HepG2 (cell line): ENCODE measurements around the gene NLGN2. TPM values are rescaled to one million over a fixed set of nuclear protein-coding genes. Genes with fewer than 3 reads are reported as not detected.
A peak's percentile ranks its signal among the peaks of the same experiment; 100 is the strongest.

Source experiments
- BCL6 ChIP-seq: IDR thresholded peaks from 2 replicates; pipeline ENCODE4 v1.6.1; 2016; ENCODE audit warnings: missing genetic modification reagents, missing compliant biosample characterization
- CC2D1A ChIP-seq: sonication (generic); formaldehyde crosslinking; IDR thresholded peaks from 2 replicates; pipeline ENCODE4 v1.8.1; 2023; ENCODE audit warnings: mild to moderate bottlenecking, missing genetic modification reagents
- HNRNPL ChIP-seq: fragments of 200-400 bp; formaldehyde crosslinking; IDR thresholded peaks from 2 replicates; pipeline ENCODE4 v1.6.1; 2017; ENCODE audit warnings: mild to moderate bottlenecking, low read depth, low read length
- MEF2D ChIP-seq: sonication (generic); formaldehyde crosslinking; IDR thresholded peaks from 2 replicates; pipeline ENCODE4 v1.5.1; 2020; ENCODE audit warnings: mild to moderate bottlenecking, missing genetic modification reagents
- NFE2 ChIP-seq: sonication (generic); formaldehyde crosslinking; IDR thresholded peaks from 2 replicates; pipeline ENCODE4 v1.4.0; 2020; ENCODE audit warnings: missing genetic modification reagents
- NFKB2 ChIP-seq: sonication (generic); formaldehyde crosslinking; IDR thresholded peaks from 2 replicates; pipeline ENCODE4 v1.4.0; 2020; ENCODE audit warnings: missing genetic modification reagents, borderline replicate concordance
- PCBP2 ChIP-seq: fragments of 200-400 bp; formaldehyde crosslinking; optimal IDR thresholded peaks from 2 replicates; pipeline ENCODE3; 2018; ENCODE audit warnings: low read length, low read depth; ENCODE audit not compliant: poor library complexity, severe bottlenecking
- PHF5A ChIP-seq: IDR thresholded peaks from one replicate; pipeline ENCODE4 v1.6.1; 2018; ENCODE audit warnings: low read depth, missing genetic modification reagents; ENCODE audit not compliant: unreplicated experiment
- YEATS2 ChIP-seq: sonication (generic); formaldehyde crosslinking; IDR thresholded peaks from 2 replicates; pipeline ENCODE4 v1.4.0; 2020; ENCODE audit warnings: missing genetic modification reagents, borderline replicate concordance
- YY1 ChIP-seq: IDR thresholded peaks from 2 replicates; pipeline ENCODE4 v1.6.1; 2011; ENCODE audit warnings: low read length, low read depth, moderate library complexity, mild to moderate bottlenecking; ENCODE audit not compliant: insufficient read depth, insufficient replicate concordance
- ZNF124 ChIP-seq: sonication (generic); formaldehyde crosslinking; IDR thresholded peaks from 2 replicates; pipeline ENCODE4 v1.4.0; 2020; ENCODE audit warnings: missing genetic modification reagents
- ZNF30 ChIP-seq: sonication (generic); formaldehyde crosslinking; IDR thresholded peaks from 2 replicates; pipeline ENCODE4 v1.5.0; 2020; ENCODE audit warnings: mild to moderate bottlenecking, missing genetic modification reagents
- ZNF883 ChIP-seq: sonication (generic); formaldehyde crosslinking; IDR thresholded peaks from 2 replicates; pipeline ENCODE4 v1.5.1; 2020; ENCODE audit warnings: mild to moderate bottlenecking, missing genetic modification reagents; ENCODE audit errors: not compliant biosample characterization
- polyA plus RNA-seq, 8 experiments: library from polyadenylated mRNA; depleted of rRNA in 3 of 8; stranded (reverse) in 7 of 8; unstranded in 1 of 8; fragments of >200 nt; fragmentation: Illumina TruSeq in 4 of 8; extraction: Trizol in 4 of 8; gene quantifications; 2 replicates each; pipeline versions ENCODE4 v1.2.1 to v1.2.3, GENCODE V29; 2011 to 2016; ENCODE audit warnings: low read depth in 4 of 8, missing spikeins in 1 of 8, mixed read lengths in 1 of 8; ENCODE audit not compliant: insufficient read depth in 1 of 8
- total RNA-seq, 5 experiments: library from RNA; depleted of rRNA; stranded (reverse); fragments of >200 nt; fragmentation: Illumina TruSeq; extraction: Trizol; gene quantifications; 2 replicates each; pipeline ENCODE4 v1.2.3, GENCODE V29; 2016; ENCODE audit warnings: low read depth in 1 of 5
- TF ChIP-seq, protein P1 (sequence below): sonication (generic); formaldehyde crosslinking; IDR thresholded peaks from 2 replicates; pipeline ENCODE4 v1.9.0; 2021; ENCODE audit warnings: missing genetic modification reagents, borderline replicate concordance
- TF ChIP-seq, protein P2 (sequence below): IDR thresholded peaks from 2 replicates; pipeline ENCODE4 v1.6.1; 2016; ENCODE audit warnings: missing compliant biosample characterization, missing genetic modification reagents, borderline replicate concordance
- TF ChIP-seq, protein P3 (sequence below): sonication (generic); formaldehyde crosslinking; IDR thresholded peaks from 2 replicates; pipeline ENCODE4 v1.5.0; 2020; ENCODE audit warnings: mild to moderate bottlenecking, missing genetic modification reagents
- TF ChIP-seq, protein P4 (sequence below): sonication (generic); formaldehyde crosslinking; IDR thresholded peaks from 2 replicates; pipeline ENCODE4 v1.4.0; 2020; ENCODE audit warnings: low read depth, missing genetic modification reagents

NLGN2 gene
- total and polyA plus RNA-seq, 2 of the 13 experiments (the other 11 are each of a cell fraction or from before 2014, with no cell fraction given) = 1.9 to 11.0 TPM

DNA sequence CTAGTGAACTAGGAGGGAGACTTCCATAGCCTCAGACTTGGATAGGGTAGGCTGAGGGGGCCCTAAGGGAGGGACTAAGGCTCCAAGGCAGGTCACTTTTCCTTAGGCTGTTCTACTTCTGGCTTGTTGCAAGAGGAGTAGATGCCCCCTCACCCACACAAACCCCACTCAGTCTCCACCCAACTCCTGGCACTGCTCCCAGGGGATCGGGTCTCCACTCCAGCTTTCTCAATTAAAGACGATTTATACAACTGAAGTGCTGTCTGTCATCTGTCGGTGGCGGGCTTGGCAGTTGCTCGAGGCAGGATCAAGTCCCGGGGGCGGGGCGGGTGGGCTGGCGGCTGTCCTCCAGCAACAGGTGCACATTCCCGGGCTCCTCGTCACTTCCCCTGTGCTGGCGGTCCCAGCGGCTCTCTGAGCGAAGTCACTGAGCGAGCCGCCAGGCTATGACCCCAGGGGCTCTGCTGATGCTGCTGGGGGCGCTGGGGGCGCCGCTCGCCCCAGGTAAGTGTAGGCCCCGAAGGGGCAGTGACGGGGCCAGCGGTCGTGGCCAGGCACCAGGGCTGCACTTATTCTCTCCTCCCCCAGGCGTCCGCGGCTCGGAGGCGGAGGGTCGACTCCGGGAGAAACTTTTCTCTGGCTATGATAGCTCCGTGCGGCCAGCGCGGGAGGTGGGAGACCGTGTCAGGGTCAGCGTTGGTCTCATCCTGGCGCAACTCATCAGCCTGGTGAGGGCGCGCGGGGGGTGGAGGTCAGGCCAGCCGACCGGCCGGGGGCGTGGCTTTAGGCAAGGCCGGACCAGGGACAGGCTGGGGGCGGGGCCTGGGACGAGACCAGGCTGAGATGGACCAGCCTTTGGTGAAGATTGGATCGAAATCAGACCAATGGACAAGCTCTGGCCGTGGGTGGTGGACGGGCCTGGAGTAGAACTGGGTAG, 37.3 kb downstream of the NLGN2 start, which contains the start of gene CHRNB1 (continued):
- peak; percentile 33; the same call in 1 of the 2 replicates for TF ChIP-seq YEATS2
- TF ChIP-seq, protein P1, sequence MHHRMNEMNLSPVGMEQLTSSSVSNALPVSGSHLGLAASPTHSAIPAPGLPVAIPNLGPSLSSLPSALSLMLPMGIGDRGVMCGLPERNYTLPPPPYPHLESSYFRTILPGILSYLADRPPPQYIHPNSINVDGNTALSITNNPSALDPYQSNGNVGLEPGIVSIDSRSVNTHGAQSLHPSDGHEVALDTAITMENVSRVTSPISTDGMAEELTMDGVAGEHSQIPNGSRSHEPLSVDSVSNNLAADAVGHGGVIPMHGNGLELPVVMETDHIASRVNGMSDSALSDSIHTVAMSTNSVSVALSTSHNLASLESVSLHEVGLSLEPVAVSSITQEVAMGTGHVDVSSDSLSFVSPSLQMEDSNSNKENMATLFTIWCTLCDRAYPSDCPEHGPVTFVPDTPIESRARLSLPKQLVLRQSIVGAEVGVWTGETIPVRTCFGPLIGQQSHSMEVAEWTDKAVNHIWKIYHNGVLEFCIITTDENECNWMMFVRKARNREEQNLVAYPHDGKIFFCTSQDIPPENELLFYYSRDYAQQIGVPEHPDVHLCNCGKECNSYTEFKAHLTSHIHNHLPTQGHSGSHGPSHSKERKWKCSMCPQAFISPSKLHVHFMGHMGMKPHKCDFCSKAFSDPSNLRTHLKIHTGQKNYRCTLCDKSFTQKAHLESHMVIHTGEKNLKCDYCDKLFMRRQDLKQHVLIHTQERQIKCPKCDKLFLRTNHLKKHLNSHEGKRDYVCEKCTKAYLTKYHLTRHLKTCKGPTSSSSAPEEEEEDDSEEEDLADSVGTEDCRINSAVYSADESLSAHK (CRISPR knock-in tag) = no peak
- no peak for TF ChIP-seq PHF5A (CRISPR knock-in tag)
- TF ChIP-seq, protein P2, sequence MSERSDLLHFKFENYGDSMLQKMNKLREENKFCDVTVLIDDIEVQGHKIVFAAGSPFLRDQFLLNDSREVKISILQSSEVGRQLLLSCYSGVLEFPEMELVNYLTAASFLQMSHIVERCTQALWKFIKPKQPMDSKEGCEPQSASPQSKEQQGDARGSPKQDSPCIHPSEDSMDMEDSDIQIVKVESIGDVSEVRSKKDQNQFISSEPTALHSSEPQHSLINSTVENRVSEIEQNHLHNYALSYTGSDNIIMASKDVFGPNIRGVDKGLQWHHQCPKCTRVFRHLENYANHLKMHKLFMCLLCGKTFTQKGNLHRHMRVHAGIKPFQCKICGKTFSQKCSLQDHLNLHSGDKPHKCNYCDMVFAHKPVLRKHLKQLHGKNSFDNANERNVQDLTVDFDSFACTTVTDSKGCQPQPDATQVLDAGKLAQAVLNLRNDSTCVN (CRISPR knock-in tag) = no peak; the same call in 1 of the 2 replicates
- TF ChIP-seq NFKB2 (CRISPR knock-in tag) = 0 out of 2 replicates have a peak, but pooled peaks have one; percentile 49
- TF ChIP-seq BCL6 (CRISPR knock-in tag) = peak; percentile 15; the same call in 1 of the 2 replicates
- TF ChIP-seq, protein P3, sequence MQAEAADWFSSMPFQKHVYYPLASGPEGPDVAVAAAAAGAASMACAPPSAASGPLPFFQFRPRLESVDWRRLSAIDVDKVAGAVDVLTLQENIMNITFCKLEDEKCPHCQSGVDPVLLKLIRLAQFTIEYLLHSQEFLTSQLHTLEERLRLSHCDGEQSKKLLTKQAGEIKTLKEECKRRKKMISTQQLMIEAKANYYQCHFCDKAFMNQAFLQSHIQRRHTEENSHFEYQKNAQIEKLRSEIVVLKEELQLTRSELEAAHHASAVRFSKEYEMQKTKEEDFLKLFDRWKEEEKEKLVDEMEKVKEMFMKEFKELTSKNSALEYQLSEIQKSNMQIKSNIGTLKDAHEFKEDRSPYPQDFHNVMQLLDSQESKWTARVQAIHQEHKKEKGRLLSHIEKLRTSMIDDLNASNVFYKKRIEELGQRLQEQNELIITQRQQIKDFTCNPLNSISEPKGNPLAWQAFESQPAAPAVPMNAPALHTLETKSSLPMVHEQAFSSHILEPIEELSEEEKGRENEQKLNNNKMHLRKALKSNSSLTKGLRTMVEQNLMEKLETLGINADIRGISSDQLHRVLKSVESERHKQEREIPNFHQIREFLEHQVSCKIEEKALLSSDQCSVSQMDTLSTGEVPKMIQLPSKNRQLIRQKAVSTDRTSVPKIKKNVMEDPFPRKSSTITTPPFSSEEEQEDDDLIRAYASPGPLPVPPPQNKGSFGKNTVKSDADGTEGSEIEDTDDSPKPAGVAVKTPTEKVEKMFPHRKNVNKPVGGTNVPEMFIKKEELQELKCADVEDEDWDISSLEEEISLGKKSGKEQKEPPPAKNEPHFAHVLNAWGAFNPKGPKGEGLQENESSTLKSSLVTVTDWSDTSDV (CRISPR knock-in tag) = peak; percentile 49; the same call in 1 of the 2 replicates
- TF ChIP-seq NFE2 (CRISPR knock-in tag) = no peak
- no peak for TF ChIP-seq CC2D1A (CRISPR knock-in tag)
- 0 out of 2 replicates have a peak, but pooled peaks have one; percentile 64 for TF ChIP-seq ZNF124 (CRISPR knock-in tag)
- TF ChIP-seq, protein P4, sequence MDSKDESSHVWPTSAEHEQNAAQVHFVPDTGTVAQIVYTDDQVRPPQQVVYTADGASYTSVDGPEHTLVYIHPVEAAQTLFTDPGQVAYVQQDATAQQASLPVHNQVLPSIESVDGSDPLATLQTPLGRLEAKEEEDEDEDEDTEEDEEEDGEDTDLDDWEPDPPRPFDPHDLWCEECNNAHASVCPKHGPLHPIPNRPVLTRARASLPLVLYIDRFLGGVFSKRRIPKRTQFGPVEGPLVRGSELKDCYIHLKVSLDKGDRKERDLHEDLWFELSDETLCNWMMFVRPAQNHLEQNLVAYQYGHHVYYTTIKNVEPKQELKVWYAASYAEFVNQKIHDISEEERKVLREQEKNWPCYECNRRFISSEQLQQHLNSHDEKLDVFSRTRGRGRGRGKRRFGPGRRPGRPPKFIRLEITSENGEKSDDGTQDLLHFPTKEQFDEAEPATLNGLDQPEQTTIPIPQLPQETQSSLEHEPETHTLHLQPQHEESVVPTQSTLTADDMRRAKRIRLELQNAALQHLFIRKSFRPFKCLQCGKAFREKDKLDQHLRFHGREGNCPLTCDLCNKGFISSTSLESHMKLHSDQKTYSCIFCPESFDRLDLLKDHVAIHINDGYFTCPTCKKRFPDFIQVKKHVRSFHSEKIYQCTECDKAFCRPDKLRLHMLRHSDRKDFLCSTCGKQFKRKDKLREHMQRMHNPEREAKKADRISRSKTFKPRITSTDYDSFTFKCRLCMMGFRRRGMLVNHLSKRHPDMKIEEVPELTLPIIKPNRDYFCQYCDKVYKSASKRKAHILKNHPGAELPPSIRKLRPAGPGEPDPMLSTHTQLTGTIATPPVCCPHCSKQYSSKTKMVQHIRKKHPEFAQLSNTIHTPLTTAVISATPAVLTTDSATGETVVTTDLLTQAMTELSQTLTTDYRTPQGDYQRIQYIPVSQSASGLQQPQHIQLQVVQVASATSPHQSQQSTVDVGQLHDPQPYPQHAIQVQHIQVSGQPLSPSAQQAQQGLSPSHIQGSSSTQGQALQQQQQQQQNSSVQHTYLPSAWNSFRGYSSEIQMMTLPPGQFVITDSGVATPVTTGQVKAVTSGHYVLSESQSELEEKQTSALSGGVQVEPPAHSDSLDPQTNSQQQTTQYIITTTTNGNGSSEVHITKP (CRISPR knock-in tag) = peak; percentile 91
- 0 out of 2 replicates have a peak, but pooled peaks have one; percentile 50 for TF ChIP-seq HNRNPL
- TF ChIP-seq ZNF30 (CRISPR knock-in tag) = no peak
- no peak for TF ChIP-seq YY1
- no peak for TF ChIP-seq PCBP2
- no peak for TF ChIP-seq ZNF883 (CRISPR knock-in tag)
- no peak for TF ChIP-seq MEF2D (CRISPR knock-in tag)
